GM23338 (cell line): ENCODE measurements around the gene IKZF1. TPM values are rescaled to one million over a fixed set of nuclear protein-coding genes. Genes with fewer than 3 reads are reported as not detected.

ENCODE experiments used
- ATAC-seq: fragments of 200-7000 bp; cut with Tn5 transposase; 3 replicates; pipeline ENCODE4 v1.9.1; 2020
- DNase-seq: peaks from one replicate; pipeline ENCODE4 v3.0.0-alpha.2; 2015; ENCODE audit warnings: low spot score
- H2AFZ ChIP-seq: fragments of 200-600 bp; sonication (generic); 2 replicates; pipeline ENCODE4 v1.8.0; 2016; ENCODE audit warnings: antibody characterized with exemption, mild to moderate bottlenecking, moderate library complexity
- H3F3A ChIP-seq: fragments of 200-600 bp; sonication (generic); replicated peaks from 2 replicates; pipeline ENCODE4 v1.8.0; 2017; ENCODE audit warnings: antibody characterized with exemption, mixed run types, low read depth
- H3K27ac ChIP-seq: fragments of 200-600 bp; sonication (generic); 2 replicates; pipeline ENCODE4 v1.6.1; 2016; ENCODE audit warnings: low read depth
- H3K27me3 ChIP-seq: fragments of 200-600 bp; sonication (generic); 2 replicates; pipeline ENCODE4 v1.8.0; 2016; ENCODE audit warnings: mild to moderate bottlenecking, mixed run types, moderate library complexity; ENCODE audit not compliant: insufficient read depth
- H3K36me3 ChIP-seq: fragments of 200-600 bp; sonication (generic); 2 replicates; pipeline ENCODE4 v1.8.0; 2016; ENCODE audit warnings: mild to moderate bottlenecking; ENCODE audit not compliant: insufficient read depth
- H3K4me1 ChIP-seq: fragments of 200-600 bp; sonication (generic); 2 replicates; pipeline ENCODE4 v1.8.0; 2016; ENCODE audit warnings: mild to moderate bottlenecking, moderate library complexity; ENCODE audit not compliant: insufficient read depth
- H3K4me2 ChIP-seq: fragments of 200-600 bp; sonication (generic); 2 replicates; pipeline ENCODE4 v1.7.1; 2017; ENCODE audit warnings: mixed run types
- H3K4me3 ChIP-seq: fragments of 200-600 bp; sonication (generic); 2 replicates; pipeline ENCODE4 v1.6.1; 2016; ENCODE audit warnings: mixed run types
- H3K79me2 ChIP-seq: fragments of 200-600 bp; sonication (generic); replicated peaks from 2 replicates; pipeline ENCODE4 v1.8.0; 2017; ENCODE audit warnings: mild to moderate bottlenecking; ENCODE audit not compliant: insufficient read depth
- H3K9me2 ChIP-seq: fragments of 200-600 bp; sonication (generic); 2 replicates; pipeline ENCODE4 v1.8.0; 2017; ENCODE audit not compliant: insufficient read depth
- H4K20me1 ChIP-seq: fragments of 200-600 bp; sonication (generic); replicated peaks from 2 replicates; pipeline ENCODE4 v1.8.0; 2017; ENCODE audit warnings: mild to moderate bottlenecking; ENCODE audit not compliant: insufficient read depth
- H3K27ac Mint-ChIP-seq: 2 replicates; pipeline ENCODE4 v1.8.0; 2020; ENCODE audit warnings: inconsistent platforms, mild to moderate bottlenecking, moderate library complexity, mixed read lengths
- H3K27me3 Mint-ChIP-seq: 3 replicates; pipeline ENCODE4 v1.8.0; 2022; ENCODE audit warnings: low read depth, mild to moderate bottlenecking, moderate library complexity, mixed read lengths, inconsistent platforms; ENCODE audit not compliant: insufficient read depth, poor library complexity
- H3K36me3 Mint-ChIP-seq: 3 replicates; pipeline ENCODE4 v1.8.0; 2021; ENCODE audit warnings: low read depth, mild to moderate bottlenecking, inconsistent platforms, moderate library complexity, mixed read lengths
- H3K4me1 Mint-ChIP-seq: 3 replicates; pipeline ENCODE4 v1.8.0; 2020; ENCODE audit warnings: mild to moderate bottlenecking, inconsistent platforms, mixed read lengths
- H3K4me3 Mint-ChIP-seq: 3 replicates; pipeline ENCODE4 v1.8.0; 2021; ENCODE audit warnings: moderate library complexity, mild to moderate bottlenecking, inconsistent platforms, mixed read lengths
- H3K9me3 Mint-ChIP-seq: 3 replicates; pipeline ENCODE4 v1.8.0; 2020; ENCODE audit warnings: moderate library complexity, mild to moderate bottlenecking, inconsistent platforms, mixed read lengths
- CREB1 ChIP-seq: fragments of 250-450 bp; sonication (Bioruptor Pico); IDR thresholded peaks from 2 replicates; pipeline ENCODE4 v1.5.0; 2020; ENCODE audit warnings: low read depth, mild to moderate bottlenecking, moderate library complexity
- NANOG ChIP-seq: IDR thresholded peaks from 2 replicates; pipeline ENCODE4 v1.6.1; 2016; ENCODE audit warnings: antibody characterized with exemption, borderline replicate concordance
- POLR2AphosphoS5 ChIP-seq: IDR thresholded peaks from 2 replicates; pipeline ENCODE4 v1.6.1; 2016; ENCODE audit warnings: antibody characterized with exemption, low read depth
- STAT1 ChIP-seq: IDR thresholded peaks from one replicate; pipeline ENCODE4 v1.6.1; 2016; ENCODE audit warnings: antibody characterized with exemption; ENCODE audit not compliant: unreplicated experiment
- ZNF114 ChIP-seq: fragments of 250-450 bp; sonication (Bioruptor Pico); IDR thresholded peaks from 2 replicates; pipeline ENCODE4 v1.5.0; 2020; ENCODE audit warnings: mild to moderate bottlenecking, moderate library complexity
- ZNF331 ChIP-seq: fragments of 250-450 bp; sonication (Bioruptor Pico); IDR thresholded peaks from 2 replicates; pipeline ENCODE4 v1.5.0; 2020; ENCODE audit warnings: low read depth, mild to moderate bottlenecking, moderate library complexity
- polyA plus RNA-seq: library from polyadenylated mRNA; unstranded; fragments of >200 nt; fragmentation: Nextera tagmentation; extraction: Ambion mirVana; gene quantifications from 2 replicates; pipeline ENCODE4 v1.2.1, GENCODE V29; 2016
- total RNA-seq: library from RNA; depleted of rRNA; stranded (reverse); fragments of >200 nt; shearing (Covaris generic); gene quantifications from 2 replicates; pipeline ENCODE4 v1.2.3, GENCODE V29; 2014
- TF ChIP-seq, protein P1 (sequence below): IDR thresholded peaks from 2 replicates; pipeline ENCODE4 v1.6.1; 2016; ENCODE audit warnings: antibody characterized with exemption
- TF ChIP-seq, protein P2 (sequence below): fragments of 250-450 bp; sonication (Bioruptor Pico); IDR thresholded peaks from 2 replicates; pipeline ENCODE4 v1.5.0; 2020; ENCODE audit warnings: mild to moderate bottlenecking, moderate library complexity
- TF ChIP-seq, protein P3 (sequence below), 2 experiments: fragments of 200-600 bp in 1 of 2; sonication (generic) in 1 of 2; conservative IDR thresholded peaks; 2 replicates each; pipeline versions ENCODE4 v1.5.1 to v1.6.1; 2016 to 2017; ENCODE audit warnings: antibody characterized with exemption in 2 of 2, low read depth in 2 of 2, mild to moderate bottlenecking in 2 of 2, moderate library complexity in 1 of 2

Gene IKZF1
- total and polyA plus RNA-seq, 2 experiments from 2014 or later: 0.57 to 1.8 TPM

- TF ChIP-seq ZNF331 (CRISPR knock-in tag): no peak
These were observed 37.7 kb upstream of the IKZF1 start (continued) for GRCh38 chr7:50266635-50267386.

DNA sequence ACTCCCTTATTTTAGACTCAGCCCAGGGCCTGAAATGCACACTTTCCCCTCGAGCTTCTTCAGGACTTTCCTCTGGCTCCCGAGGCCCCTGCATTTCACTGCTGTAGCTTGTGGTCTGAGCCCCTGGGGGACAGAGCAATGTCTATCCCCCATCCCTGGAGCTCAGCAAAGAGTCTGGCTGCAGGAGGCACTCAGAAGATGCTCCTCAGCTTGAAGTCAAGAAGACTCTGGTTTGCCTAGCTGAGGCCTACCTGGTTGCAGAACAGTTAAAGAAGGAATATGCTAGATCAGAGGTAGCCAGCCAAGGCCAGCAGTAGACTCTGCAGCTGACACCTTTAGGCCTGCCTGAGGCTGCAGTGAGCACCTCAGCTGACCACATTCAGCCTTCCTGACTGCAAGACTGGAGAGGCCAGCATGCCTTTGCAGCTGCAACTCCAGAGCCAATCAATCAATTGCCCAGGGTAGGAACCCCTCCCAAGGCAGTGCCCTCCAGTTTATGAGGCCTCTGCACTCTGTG is 36.9 kb upstream of the IKZF1 start:
- peaks cover 11% of the 10 kb centered on the region for H3K4me1 ChIP-seq
- DNase-seq (no peak), ATAC-seq (no peak)
- H3K4me2 ChIP-seq: no peak overlapping the region
- Mint-ChIP-seq H3K27ac (no peak overlapping the region), H3K36me3 (no peaks in the 10 kb centered on the region), H3K27me3 (peaks cover 6% of the 10 kb centered on the region), H3K9me3 (peaks cover 4% of the 10 kb centered on the region; the same call in 1 of the 3 replicates), H3K4me3 (no peak overlapping the region), H3K4me1 (peaks cover 24% of the 10 kb centered on the region)
- H3K4me3 ChIP-seq: no peak overlapping the region
- H4K20me1 ChIP-seq: no peaks in the 10 kb centered on the region
- no peak for TF ChIP-seq STAT1
- TF ChIP-seq NANOG: no peak
- no peak for TF ChIP-seq CREB1
- TF ChIP-seq ZNF331 (CRISPR knock-in tag): no peak
- no peak for TF ChIP-seq ZNF114 (CRISPR knock-in tag)
- TF ChIP-seq, protein P1, sequence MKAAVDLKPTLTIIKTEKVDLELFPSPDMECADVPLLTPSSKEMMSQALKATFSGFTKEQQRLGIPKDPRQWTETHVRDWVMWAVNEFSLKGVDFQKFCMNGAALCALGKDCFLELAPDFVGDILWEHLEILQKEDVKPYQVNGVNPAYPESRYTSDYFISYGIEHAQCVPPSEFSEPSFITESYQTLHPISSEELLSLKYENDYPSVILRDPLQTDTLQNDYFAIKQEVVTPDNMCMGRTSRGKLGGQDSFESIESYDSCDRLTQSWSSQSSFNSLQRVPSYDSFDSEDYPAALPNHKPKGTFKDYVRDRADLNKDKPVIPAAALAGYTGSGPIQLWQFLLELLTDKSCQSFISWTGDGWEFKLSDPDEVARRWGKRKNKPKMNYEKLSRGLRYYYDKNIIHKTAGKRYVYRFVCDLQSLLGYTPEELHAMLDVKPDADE: no peak
- no peaks in the 10 kb centered on the region for H3K36me3 ChIP-seq
- no peaks in the 10 kb centered on the region; the same call in 1 of the 2 replicates for H3K9me2 ChIP-seq
- no peaks in the 10 kb centered on the region for H3K79me2 ChIP-seq
- no peaks in the 10 kb centered on the region for H3K27me3 ChIP-seq
- H3F3A ChIP-seq: no peaks in the 10 kb centered on the region
- H2AFZ ChIP-seq: no peak overlapping the region; the same call in 1 of the 2 replicates
- H3K27ac ChIP-seq: no peak overlapping the region

GRCh38 chr7:50268223-50268622 is 36.3 kb upstream of the IKZF1 start:
- DNase-seq (no peak), ATAC-seq (no peak)
- Histone ChIP-seq H3K4me3 (no peak overlapping the region), H3K36me3 (no peaks in the 10 kb centered on the region), H3K79me2 (no peaks in the 10 kb centered on the region), H3K27me3 (no peaks in the 10 kb centered on the region), H3F3A (no peaks in the 10 kb centered on the region), H2AFZ (no peak overlapping the region), H3K27ac (no peak overlapping the region), H4K20me1 (no peaks in the 10 kb centered on the region), H3K9me2 (no peaks in the 10 kb centered on the region; the same call in 1 of the 2 replicates), H3K4me1 (peaks cover 11% of the 10 kb centered on the region), H3K4me2 (no peak overlapping the region)
- peaks cover 6% of the 10 kb centered on the region for H3K27me3 Mint-ChIP-seq
- H3K4me1 Mint-ChIP-seq: peaks cover 24% of the 10 kb centered on the region
- no peaks in the 10 kb centered on the region for H3K36me3 Mint-ChIP-seq
- H3K4me3 Mint-ChIP-seq: no peak overlapping the region
- TF ChIP-seq, protein P2, sequence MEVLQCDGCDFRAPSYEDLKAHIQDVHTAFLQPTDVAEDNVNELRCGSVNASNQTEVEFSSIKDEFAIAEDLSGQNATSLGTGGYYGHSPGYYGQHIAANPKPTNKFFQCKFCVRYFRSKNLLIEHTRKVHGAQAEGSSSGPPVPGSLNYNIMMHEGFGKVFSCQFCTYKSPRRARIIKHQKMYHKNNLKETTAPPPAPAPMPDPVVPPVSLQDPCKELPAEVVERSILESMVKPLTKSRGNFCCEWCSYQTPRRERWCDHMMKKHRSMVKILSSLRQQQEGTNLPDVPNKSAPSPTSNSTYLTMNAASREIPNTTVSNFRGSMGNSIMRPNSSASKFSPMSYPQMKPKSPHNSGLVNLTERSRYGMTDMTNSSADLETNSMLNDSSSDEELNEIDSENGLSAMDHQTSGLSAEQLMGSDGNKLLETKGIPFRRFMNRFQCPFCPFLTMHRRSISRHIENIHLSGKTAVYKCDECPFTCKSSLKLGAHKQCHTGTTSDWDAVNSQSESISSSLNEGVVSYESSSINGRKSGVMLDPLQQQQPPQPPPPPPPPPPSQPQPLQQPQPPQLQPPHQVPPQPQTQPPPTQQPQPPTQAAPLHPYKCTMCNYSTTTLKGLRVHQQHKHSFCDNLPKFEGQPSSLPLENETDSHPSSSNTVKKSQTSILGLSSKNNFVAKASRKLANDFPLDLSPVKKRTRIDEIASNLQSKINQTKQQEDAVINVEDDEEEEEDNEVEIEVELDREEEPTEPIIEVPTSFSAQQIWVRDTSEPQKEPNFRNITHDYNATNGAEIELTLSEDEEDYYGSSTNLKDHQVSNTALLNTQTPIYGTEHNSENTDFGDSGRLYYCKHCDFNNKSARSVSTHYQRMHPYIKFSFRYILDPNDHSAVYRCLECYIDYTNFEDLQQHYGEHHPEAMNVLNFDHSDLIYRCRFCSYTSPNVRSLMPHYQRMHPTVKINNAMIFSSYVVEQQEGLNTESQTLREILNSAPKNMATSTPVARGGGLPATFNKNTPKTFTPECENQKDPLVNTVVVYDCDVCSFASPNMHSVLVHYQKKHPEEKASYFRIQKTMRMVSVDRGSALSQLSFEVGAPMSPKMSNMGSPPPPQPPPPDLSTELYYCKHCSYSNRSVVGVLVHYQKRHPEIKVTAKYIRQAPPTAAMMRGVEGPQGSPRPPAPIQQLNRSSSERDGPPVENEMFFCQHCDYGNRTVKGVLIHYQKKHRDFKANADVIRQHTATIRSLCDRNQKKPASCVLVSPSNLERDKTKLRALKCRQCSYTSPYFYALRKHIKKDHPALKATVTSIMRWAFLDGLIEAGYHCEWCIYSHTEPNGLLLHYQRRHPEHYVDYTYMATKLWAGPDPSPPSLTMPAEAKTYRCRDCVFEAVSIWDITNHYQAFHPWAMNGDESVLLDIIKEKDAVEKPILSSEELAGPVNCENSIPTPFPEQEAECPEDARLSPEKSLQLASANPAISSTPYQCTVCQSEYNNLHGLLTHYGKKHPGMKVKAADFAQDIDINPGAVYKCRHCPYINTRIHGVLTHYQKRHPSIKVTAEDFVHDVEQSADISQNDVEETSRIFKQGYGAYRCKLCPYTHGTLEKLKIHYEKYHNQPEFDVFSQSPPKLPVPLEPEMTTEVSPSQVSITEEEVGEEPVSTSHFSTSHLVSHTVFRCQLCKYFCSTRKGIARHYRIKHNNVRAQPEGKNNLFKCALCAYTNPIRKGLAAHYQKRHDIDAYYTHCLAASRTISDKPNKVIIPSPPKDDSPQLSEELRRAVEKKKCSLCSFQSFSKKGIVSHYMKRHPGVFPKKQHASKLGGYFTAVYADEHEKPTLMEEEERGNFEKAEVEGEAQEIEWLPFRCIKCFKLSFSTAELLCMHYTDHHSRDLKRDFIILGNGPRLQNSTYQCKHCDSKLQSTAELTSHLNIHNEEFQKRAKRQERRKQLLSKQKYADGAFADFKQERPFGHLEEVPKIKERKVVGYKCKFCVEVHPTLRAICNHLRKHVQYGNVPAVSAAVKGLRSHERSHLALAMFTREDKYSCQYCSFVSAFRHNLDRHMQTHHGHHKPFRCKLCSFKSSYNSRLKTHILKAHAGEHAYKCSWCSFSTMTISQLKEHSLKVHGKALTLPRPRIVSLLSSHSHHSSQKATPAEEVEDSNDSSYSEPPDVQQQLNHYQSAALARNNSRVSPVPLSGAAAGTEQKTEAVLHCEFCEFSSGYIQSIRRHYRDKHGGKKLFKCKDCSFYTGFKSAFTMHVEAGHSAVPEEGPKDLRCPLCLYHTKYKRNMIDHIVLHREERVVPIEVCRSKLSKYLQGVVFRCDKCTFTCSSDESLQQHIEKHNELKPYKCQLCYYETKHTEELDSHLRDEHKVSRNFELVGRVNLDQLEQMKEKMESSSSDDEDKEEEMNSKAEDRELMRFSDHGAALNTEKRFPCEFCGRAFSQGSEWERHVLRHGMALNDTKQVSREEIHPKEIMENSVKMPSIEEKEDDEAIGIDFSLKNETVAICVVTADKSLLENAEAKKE (CRISPR knock-in tag): no peak
- TF ChIP-seq POLR2AphosphoS5: no peak
- TF ChIP-seq, protein P3, sequence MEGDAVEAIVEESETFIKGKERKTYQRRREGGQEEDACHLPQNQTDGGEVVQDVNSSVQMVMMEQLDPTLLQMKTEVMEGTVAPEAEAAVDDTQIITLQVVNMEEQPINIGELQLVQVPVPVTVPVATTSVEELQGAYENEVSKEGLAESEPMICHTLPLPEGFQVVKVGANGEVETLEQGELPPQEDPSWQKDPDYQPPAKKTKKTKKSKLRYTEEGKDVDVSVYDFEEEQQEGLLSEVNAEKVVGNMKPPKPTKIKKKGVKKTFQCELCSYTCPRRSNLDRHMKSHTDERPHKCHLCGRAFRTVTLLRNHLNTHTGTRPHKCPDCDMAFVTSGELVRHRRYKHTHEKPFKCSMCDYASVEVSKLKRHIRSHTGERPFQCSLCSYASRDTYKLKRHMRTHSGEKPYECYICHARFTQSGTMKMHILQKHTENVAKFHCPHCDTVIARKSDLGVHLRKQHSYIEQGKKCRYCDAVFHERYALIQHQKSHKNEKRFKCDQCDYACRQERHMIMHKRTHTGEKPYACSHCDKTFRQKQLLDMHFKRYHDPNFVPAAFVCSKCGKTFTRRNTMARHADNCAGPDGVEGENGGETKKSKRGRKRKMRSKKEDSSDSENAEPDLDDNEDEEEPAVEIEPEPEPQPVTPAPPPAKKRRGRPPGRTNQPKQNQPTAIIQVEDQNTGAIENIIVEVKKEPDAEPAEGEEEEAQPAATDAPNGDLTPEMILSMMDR (conservative IDR thresholded peaks at IDR 0.05; ENCODE audit: low read depth in 2 of 2): 0 out of 4 replicates have a peak, but pooled peaks of 1 of the 2 experiments have one; percentile 14
- no peak for TF ChIP-seq ZNF114 (CRISPR knock-in tag)
- no peak for TF ChIP-seq NANOG
- peaks cover 4% of the 10 kb centered on the region; the same call in 1 of the 3 replicates for H3K9me3 Mint-ChIP-seq
- H3K27ac Mint-ChIP-seq: no peak overlapping the region
